HepG2 (cell line): ENCODE measurements around the gene TNFAIP2. TPM values are rescaled to one million over a fixed set of nuclear protein-coding genes. Genes with fewer than 3 reads are reported as not detected.

Experiments used
- ADNP ChIP-seq: sonication (generic); formaldehyde crosslinking; IDR thresholded peaks from 2 replicates; pipeline ENCODE4 v1.4.0; 2020; ENCODE audit warnings: missing genetic modification reagents
- ASH2L ChIP-seq: fragments of 300-600, 200-600 bp; sonication (generic); IDR thresholded peaks from 2 replicates; pipeline ENCODE4 v1.7.0; 2017; ENCODE audit warnings: low read depth, mild to moderate bottlenecking, moderate library complexity, mixed read lengths, low read length; ENCODE audit not compliant: insufficient read length
- HDAC1 ChIP-seq: sonication (generic); formaldehyde crosslinking; IDR thresholded peaks from 2 replicates; pipeline ENCODE4 v1.5.1; 2020; ENCODE audit warnings: mild to moderate bottlenecking, missing genetic modification reagents
- JUND ChIP-seq: sonication (generic); formaldehyde crosslinking; IDR thresholded peaks from 2 replicates; pipeline ENCODE4 v1.8.0; 2022; ENCODE audit warnings: mild to moderate bottlenecking, missing genetic modification reagents
- KLF12 ChIP-seq: sonication (generic); formaldehyde crosslinking; IDR thresholded peaks from 2 replicates; pipeline ENCODE4 v1.4.0; 2020; ENCODE audit warnings: missing genetic modification reagents, borderline replicate concordance
- KLF15 ChIP-seq: sonication (generic); formaldehyde crosslinking; IDR thresholded peaks from 2 replicates; pipeline ENCODE4 v1.8.1; 2023; ENCODE audit warnings: borderline replicate concordance, mild to moderate bottlenecking, inconsistent platforms, missing genetic modification reagents, mixed read lengths
- MIER3 ChIP-seq: IDR thresholded peaks from 2 replicates; pipeline ENCODE4 v1.6.1; 2016; ENCODE audit warnings: missing compliant biosample characterization, borderline replicate concordance
- MIXL1 ChIP-seq: IDR thresholded peaks from 2 replicates; pipeline ENCODE4 v1.6.1; 2016
- NFRKB ChIP-seq: fragments of 450-650 bp; IDR thresholded peaks from 2 replicates; pipeline ENCODE4 v1.6.1; 2017
- POGZ ChIP-seq: sonication (generic); formaldehyde crosslinking; IDR thresholded peaks from 2 replicates; pipeline ENCODE4 v1.4.0; 2020; ENCODE audit warnings: mild to moderate bottlenecking, missing genetic modification reagents
- REL ChIP-seq: sonication (generic); formaldehyde crosslinking; conservative IDR thresholded peaks from 2 replicates; pipeline ENCODE4 v1.8.0; 2022; ENCODE audit warnings: mild to moderate bottlenecking, missing genetic modification reagents, moderate library complexity
- SALL1 ChIP-seq: sonication (generic); formaldehyde crosslinking; IDR thresholded peaks from 2 replicates; pipeline ENCODE4 v1.8.0; 2022; ENCODE audit warnings: mild to moderate bottlenecking, missing genetic modification reagents
- TRIM24 ChIP-seq: sonication (generic); formaldehyde crosslinking; IDR thresholded peaks from 2 replicates; pipeline ENCODE4 v1.8.0; 2022; ENCODE audit warnings: mild to moderate bottlenecking, missing genetic modification reagents
- ZNF34 ChIP-seq: sonication (generic); formaldehyde crosslinking; IDR thresholded peaks from 2 replicates; pipeline ENCODE4 v1.4.0; 2020; ENCODE audit warnings: mild to moderate bottlenecking, missing genetic modification reagents, borderline replicate concordance
- ZNF510 ChIP-seq: sonication (generic); formaldehyde crosslinking; IDR thresholded peaks from 2 replicates; pipeline ENCODE4 v1.4.0; 2020; ENCODE audit warnings: low read depth, mild to moderate bottlenecking, missing genetic modification reagents
- ZNF558 ChIP-seq: sonication (generic); formaldehyde crosslinking; IDR thresholded peaks from 2 replicates; pipeline ENCODE4 v1.9.0; 2022; ENCODE audit warnings: mild to moderate bottlenecking, missing genetic modification reagents, borderline replicate concordance
- polyA plus RNA-seq, 8 experiments: library from polyadenylated mRNA; depleted of rRNA in 3 of 8; stranded (reverse) in 7 of 8; unstranded in 1 of 8; fragments of >200 nt; fragmentation: Illumina TruSeq in 4 of 8; extraction: Trizol in 4 of 8; gene quantifications; 2 replicates each; pipeline versions ENCODE4 v1.2.1 to v1.2.3, GENCODE V29; 2011 to 2016; ENCODE audit warnings: low read depth in 4 of 8, missing spikeins in 1 of 8, mixed read lengths in 1 of 8; ENCODE audit not compliant: insufficient read depth in 1 of 8
- total RNA-seq, 5 experiments: library from RNA; depleted of rRNA; stranded (reverse); fragments of >200 nt; fragmentation: Illumina TruSeq; extraction: Trizol; gene quantifications; 2 replicates each; pipeline ENCODE4 v1.2.3, GENCODE V29; 2016; ENCODE audit warnings: low read depth in 1 of 5
- TF ChIP-seq, protein P1 (sequence below): sonication (generic); formaldehyde crosslinking; IDR thresholded peaks from 2 replicates; pipeline ENCODE4 v1.8.1; 2023; ENCODE audit warnings: missing genetic modification reagents, mild to moderate bottlenecking, borderline replicate concordance
- TF ChIP-seq, protein P2 (sequence below): sonication (generic); formaldehyde crosslinking; IDR thresholded peaks from 2 replicates; pipeline ENCODE4 v1.4.0; 2020; ENCODE audit warnings: mild to moderate bottlenecking, low read depth, missing genetic modification reagents
- TF ChIP-seq, protein P3 (sequence below): sonication (generic); formaldehyde crosslinking; IDR thresholded peaks from 2 replicates; pipeline ENCODE4 v1.8.0; 2022; ENCODE audit warnings: mild to moderate bottlenecking, missing genetic modification reagents, moderate library complexity
- TF ChIP-seq, protein P4 (sequence below): sonication (generic); formaldehyde crosslinking; conservative IDR thresholded peaks from 2 replicates; pipeline ENCODE4 v1.8.0; 2022; ENCODE audit warnings: missing genetic modification reagents
- TF ChIP-seq, protein P5 (sequence below): fragments of 450-650 bp; IDR thresholded peaks from 2 replicates; pipeline ENCODE4 v1.6.1; 2017; ENCODE audit warnings: mild to moderate bottlenecking
- TF ChIP-seq, protein P6 (sequence below): sonication (generic); formaldehyde crosslinking; IDR thresholded peaks from 2 replicates; pipeline ENCODE4 v1.4.0; 2020; ENCODE audit warnings: missing genetic modification reagents

Gene TNFAIP2
- total and polyA plus RNA-seq, 2 of the 13 experiments (the other 11 are each of a cell fraction or from before 2014, with no cell fraction given) = 0.46 to 1.5 TPM

DNA sequence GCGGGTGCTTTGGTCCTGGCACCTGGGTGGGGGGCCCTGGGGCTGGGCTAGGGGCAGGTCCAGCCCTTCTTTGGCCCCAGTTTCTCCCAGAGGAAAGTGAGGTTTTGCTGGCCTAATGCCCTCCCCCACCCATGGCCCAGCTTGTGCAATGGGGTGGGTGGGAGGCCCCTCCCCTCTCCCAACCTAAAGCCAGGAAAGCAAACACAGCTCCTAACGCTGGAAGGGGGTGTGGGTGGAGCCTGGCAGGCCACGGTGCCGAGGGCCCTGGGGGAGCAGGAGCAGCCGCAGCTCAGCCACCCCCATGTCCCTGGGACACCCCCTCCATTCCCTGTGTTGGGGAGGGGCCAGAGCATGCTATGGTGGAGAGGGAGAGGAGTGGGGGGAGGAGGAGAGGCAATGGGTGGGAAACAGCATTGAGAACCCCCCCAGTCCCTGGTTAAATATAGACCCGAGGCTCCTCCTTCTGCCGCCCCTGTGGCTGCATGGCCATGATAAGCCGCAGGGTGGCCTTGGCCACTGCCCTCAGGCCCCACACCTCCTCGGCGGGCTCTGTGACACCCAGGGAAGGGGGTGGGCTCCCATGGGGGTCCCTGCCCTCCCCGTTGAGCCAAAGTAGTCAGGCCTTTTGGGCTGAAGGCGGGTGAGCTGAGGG, 24.1 kb upstream of the TNFAIP2 start (continued):
- TF ChIP-seq, protein P1, sequence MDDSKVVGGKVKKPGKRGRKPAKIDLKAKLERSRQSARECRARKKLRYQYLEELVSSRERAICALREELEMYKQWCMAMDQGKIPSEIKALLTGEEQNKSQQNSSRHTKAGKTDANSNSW = no peak
- TF ChIP-seq REL (no peak; the same call in 1 of the 2 replicates), ZNF34 (CRISPR knock-in tag) (no peak), NFRKB (no peak), ZNF558 (CRISPR knock-in tag) (peak; percentile 80; the same call in 1 of the 2 replicates), SALL1 (peak; percentile 84), TRIM24 (0 out of 2 replicates have a peak, but pooled peaks have one; percentile 49), KLF15 (CRISPR knock-in tag) (0 out of 2 replicates have a peak, but pooled peaks have one; percentile 15), MIXL1 (0 out of 2 replicates have a peak, but pooled peaks have one; percentile 27), MIER3 (CRISPR knock-in tag) (peak; percentile 86; the same call in 1 of the 2 replicates), ASH2L (peak; percentile 72), HDAC1 (CRISPR knock-in tag) (peak; percentile 10; the same call in 1 of the 2 replicates), ADNP (CRISPR knock-in tag) (no peak), POGZ (peak; percentile 19; the same call in 1 of the 2 replicates), ZNF510 (no peak), JUND (CRISPR knock-in tag) (peak; percentile 48; the same call in 1 of the 2 replicates), KLF12 (CRISPR knock-in tag) (peak; percentile 51)
- TF ChIP-seq, protein P2, sequence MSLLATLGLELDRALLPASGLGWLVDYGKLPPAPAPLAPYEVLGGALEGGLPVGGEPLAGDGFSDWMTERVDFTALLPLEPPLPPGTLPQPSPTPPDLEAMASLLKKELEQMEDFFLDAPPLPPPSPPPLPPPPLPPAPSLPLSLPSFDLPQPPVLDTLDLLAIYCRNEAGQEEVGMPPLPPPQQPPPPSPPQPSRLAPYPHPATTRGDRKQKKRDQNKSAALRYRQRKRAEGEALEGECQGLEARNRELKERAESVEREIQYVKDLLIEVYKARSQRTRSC = no peak
- TF ChIP-seq, protein P3, sequence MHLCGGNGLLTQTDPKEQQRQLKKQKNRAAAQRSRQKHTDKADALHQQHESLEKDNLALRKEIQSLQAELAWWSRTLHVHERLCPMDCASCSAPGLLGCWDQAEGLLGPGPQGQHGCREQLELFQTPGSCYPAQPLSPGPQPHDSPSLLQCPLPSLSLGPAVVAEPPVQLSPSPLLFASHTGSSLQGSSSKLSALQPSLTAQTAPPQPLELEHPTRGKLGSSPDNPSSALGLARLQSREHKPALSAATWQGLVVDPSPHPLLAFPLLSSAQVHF (CRISPR knock-in tag) = 0 out of 2 replicates have a peak, but pooled peaks have one; percentile 20
- TF ChIP-seq, protein P4, sequence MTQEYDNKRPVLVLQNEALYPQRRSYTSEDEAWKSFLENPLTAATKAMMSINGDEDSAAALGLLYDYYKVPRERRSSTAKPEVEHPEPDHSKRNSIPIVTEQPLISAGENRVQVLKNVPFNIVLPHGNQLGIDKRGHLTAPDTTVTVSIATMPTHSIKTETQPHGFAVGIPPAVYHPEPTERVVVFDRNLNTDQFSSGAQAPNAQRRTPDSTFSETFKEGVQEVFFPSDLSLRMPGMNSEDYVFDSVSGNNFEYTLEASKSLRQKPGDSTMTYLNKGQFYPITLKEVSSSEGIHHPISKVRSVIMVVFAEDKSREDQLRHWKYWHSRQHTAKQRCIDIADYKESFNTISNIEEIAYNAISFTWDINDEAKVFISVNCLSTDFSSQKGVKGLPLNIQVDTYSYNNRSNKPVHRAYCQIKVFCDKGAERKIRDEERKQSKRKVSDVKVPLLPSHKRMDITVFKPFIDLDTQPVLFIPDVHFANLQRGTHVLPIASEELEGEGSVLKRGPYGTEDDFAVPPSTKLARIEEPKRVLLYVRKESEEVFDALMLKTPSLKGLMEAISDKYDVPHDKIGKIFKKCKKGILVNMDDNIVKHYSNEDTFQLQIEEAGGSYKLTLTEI (CRISPR knock-in tag) = no peak
- TF ChIP-seq, protein P5, sequence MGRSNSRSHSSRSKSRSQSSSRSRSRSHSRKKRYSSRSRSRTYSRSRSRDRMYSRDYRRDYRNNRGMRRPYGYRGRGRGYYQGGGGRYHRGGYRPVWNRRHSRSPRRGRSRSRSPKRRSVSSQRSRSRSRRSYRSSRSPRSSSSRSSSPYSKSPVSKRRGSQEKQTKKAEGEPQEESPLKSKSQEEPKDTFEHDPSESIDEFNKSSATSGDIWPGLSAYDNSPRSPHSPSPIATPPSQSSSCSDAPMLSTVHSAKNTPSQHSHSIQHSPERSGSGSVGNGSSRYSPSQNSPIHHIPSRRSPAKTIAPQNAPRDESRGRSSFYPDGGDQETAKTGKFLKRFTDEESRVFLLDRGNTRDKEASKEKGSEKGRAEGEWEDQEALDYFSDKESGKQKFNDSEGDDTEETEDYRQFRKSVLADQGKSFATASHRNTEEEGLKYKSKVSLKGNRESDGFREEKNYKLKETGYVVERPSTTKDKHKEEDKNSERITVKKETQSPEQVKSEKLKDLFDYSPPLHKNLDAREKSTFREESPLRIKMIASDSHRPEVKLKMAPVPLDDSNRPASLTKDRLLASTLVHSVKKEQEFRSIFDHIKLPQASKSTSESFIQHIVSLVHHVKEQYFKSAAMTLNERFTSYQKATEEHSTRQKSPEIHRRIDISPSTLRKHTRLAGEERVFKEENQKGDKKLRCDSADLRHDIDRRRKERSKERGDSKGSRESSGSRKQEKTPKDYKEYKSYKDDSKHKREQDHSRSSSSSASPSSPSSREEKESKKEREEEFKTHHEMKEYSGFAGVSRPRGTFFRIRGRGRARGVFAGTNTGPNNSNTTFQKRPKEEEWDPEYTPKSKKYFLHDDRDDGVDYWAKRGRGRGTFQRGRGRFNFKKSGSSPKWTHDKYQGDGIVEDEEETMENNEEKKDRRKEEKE = no peak
- TF ChIP-seq, protein P6, sequence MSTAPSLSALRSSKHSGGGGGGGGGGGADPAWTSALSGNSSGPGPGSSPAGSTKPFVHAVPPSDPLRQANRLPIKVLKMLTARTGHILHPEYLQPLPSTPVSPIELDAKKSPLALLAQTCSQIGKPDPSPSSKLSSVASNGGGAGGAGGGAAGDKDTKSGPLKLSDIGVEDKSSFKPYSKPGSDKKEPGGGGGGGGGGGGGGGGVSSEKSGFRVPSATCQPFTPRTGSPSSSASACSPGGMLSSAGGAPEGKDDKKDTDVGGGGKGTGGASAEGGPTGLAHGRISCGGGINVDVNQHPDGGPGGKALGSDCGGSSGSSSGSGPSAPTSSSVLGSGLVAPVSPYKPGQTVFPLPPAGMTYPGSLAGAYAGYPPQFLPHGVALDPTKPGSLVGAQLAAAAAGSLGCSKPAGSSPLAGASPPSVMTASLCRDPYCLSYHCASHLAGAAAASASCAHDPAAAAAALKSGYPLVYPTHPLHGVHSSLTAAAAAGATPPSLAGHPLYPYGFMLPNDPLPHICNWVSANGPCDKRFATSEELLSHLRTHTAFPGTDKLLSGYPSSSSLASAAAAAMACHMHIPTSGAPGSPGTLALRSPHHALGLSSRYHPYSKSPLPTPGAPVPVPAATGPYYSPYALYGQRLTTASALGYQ = peak; percentile 88
